GM12878 (cell line): Measurements from ENCODE around the gene SAMD4A. TPM values are rescaled to one million over a fixed set of nuclear protein-coding genes. Genes with fewer than 3 reads are reported as not detected.

ENCODE experiments used
- ATAC-seq: fragments of 200-7000 bp; cut with Tn5 transposase; 3 replicates; pipeline ENCODE4 v1.9.1; 2020; ENCODE audit warnings: mild to moderate bottlenecking, moderate library complexity
- BruUV-seq: library from RNA; stranded (reverse); fragments of 400-500 nt; replicated peaks from 2 replicates; lab custom pipeline; 2021; lab: Mats Ljungman, UMichigan
- CTCF ChIA-PET: fragments of 300-600 bp; sonication (Branson Sonifier 250); formaldehyde crosslinking; extraction: SDS; loops from one replicate; lab custom pipeline; 2021; ENCODE audit warnings: inconsistent platforms; lab: Yijun Ruan, JAX
- POLR2A ChIA-PET: fragments of 350-600 bp; formaldehyde crosslinking; extraction: SDS; loops from one replicate; lab custom pipeline; 2021; ENCODE audit warnings: inconsistent platforms; lab: Charles Lee
- RAD21 ChIA-PET: fragments of 300-600 bp; sonication (Branson Sonifier 250); formaldehyde crosslinking; loops from one replicate; lab custom pipeline; 2023; ENCODE audit warnings: antibody characterized with exemption; ENCODE audit not compliant: unreplicated experiment; lab: Charles Lee
- SMC1A ChIA-PET: fragments of 300-600 bp; sonication (Branson Sonifier 250); formaldehyde crosslinking; loops from one replicate; lab custom pipeline; 2023; ENCODE audit not compliant: unreplicated experiment, uncharacterized antibody; lab: Charles Lee
- DNase-seq: peaks from one replicate; pipeline ENCODE4 v3.0.0-alpha.2; 2011; ENCODE audit warnings: low read depth, low spot score
- FAIRE-seq: peaks from 3 replicates; lab custom pipeline; 2011; peaks lifted over from hg19 to GRCh38; lab: Jason Lieb, UNC
- H2AFZ ChIP-seq: 2 replicates; pipeline ENCODE4 v1.6.0; 2011; ENCODE audit warnings: low read depth, low read length, control low read depth; ENCODE audit not compliant: control insufficient read depth
- H3K27ac ChIP-seq: 2 replicates; pipeline ENCODE4 v1.5.1; 2011; ENCODE audit warnings: control low read depth; ENCODE audit not compliant: control insufficient read depth, insufficient read depth
- H3K27me3 ChIP-seq, 2 experiments: replicated peaks in 1 of 2; 2 replicates each; pipeline versions ENCODE4 v1.6.0 to v1.6.1; 2011; ENCODE audit warnings: low read length in 1 of 2; ENCODE audit not compliant: control insufficient read depth in 2 of 2, insufficient read depth in 2 of 2
- H3K36me3 ChIP-seq, 2 experiments: 2 replicates each; pipeline ENCODE4 v1.5.1; 2011; ENCODE audit warnings: low read length in 1 of 2; ENCODE audit not compliant: control insufficient read depth in 2 of 2, insufficient read depth in 2 of 2
- H3K4me1 ChIP-seq: 2 replicates; pipeline ENCODE4 v1.6.1; 2011; ENCODE audit warnings: mild to moderate bottlenecking, low read length, moderate library complexity, mixed read lengths; ENCODE audit not compliant: control insufficient read depth, insufficient read depth
- H3K4me2 ChIP-seq: 2 replicates; pipeline ENCODE4 v1.6.0; 2011; ENCODE audit warnings: control low read depth; ENCODE audit not compliant: control insufficient read depth, insufficient read depth
- H3K4me3 ChIP-seq: fragments of 200-600 bp; sonication (generic); 2 replicates; pipeline ENCODE4 v1.5.1; 2016
- H3K79me2 ChIP-seq: 2 replicates; pipeline ENCODE4 v1.6.0; 2011; ENCODE audit warnings: low read length; ENCODE audit not compliant: control insufficient read depth, insufficient read depth
- H3K9ac ChIP-seq: 2 replicates; pipeline ENCODE4 v1.8.0; 2011; ENCODE audit warnings: low read length, control low read depth, mixed read lengths; ENCODE audit not compliant: control insufficient read depth, insufficient read depth
- H3K9me3 ChIP-seq: replicated peaks from 3 replicates; pipeline ENCODE4 v1.5.1; 2011; ENCODE audit warnings: mild to moderate bottlenecking, low read length; ENCODE audit not compliant: control insufficient read depth, insufficient read depth
- H4K20me1 ChIP-seq: 2 replicates; pipeline ENCODE4 v1.6.0; 2011; ENCODE audit not compliant: control insufficient read depth, insufficient read depth
- ATF2 ChIP-seq: IDR thresholded peaks from 2 replicates; pipeline ENCODE4 v1.6.1; 2012; ENCODE audit warnings: low read length, inconsistent platforms
- BACH1 ChIP-seq: fragments of 450-650 bp; IDR thresholded peaks from 2 replicates; pipeline ENCODE4 v1.6.1; 2017; ENCODE audit warnings: mild to moderate bottlenecking, borderline replicate concordance
- CHD4 ChIP-seq: fragments of 200-600 bp; sonication (generic); IDR thresholded peaks from 2 replicates; pipeline ENCODE4 v1.6.1; 2016; ENCODE audit warnings: mild to moderate bottlenecking
- E2F4 ChIP-seq: IDR thresholded peaks from 2 replicates; pipeline ENCODE4 v1.6.1; 2012; ENCODE audit warnings: low read depth, low read length, improper control_type of control experiment
- EZH2 ChIP-seq: IDR thresholded peaks from 2 replicates; pipeline ENCODE4 v1.6.1; 2012; ENCODE audit warnings: low read depth, mild to moderate bottlenecking, control low read depth, inconsistent platforms, low read length, borderline replicate concordance; ENCODE audit not compliant: control insufficient read depth
- IRF5 ChIP-seq: fragments of 450-650 bp; IDR thresholded peaks from 2 replicates; pipeline ENCODE4 v1.6.1; 2017; ENCODE audit warnings: borderline replicate concordance
- JUNB ChIP-seq: IDR thresholded peaks from 2 replicates; pipeline ENCODE4 v1.6.1; 2016; ENCODE audit warnings: antibody characterized with exemption, mild to moderate bottlenecking
- NR2F1 ChIP-seq: fragments of 450-650 bp; conservative IDR thresholded peaks from 2 replicates; pipeline ENCODE4 v1.6.1; 2017; ENCODE audit warnings: mild to moderate bottlenecking
- PRDM15 ChIP-seq: fragments of 450-650 bp; formaldehyde crosslinking; IDR thresholded peaks from 2 replicates; pipeline ENCODE4 v1.4.0; 2020; ENCODE audit warnings: mild to moderate bottlenecking, moderate library complexity
- TAF1 ChIP-seq: IDR thresholded peaks from 2 replicates; pipeline ENCODE4 v1.6.1; 2011; ENCODE audit warnings: mild to moderate bottlenecking, low read depth, low read length, borderline replicate concordance
- TARDBP ChIP-seq: IDR thresholded peaks from 2 replicates; pipeline ENCODE4 v1.6.1; 2016; ENCODE audit warnings: borderline replicate concordance
- TCF3 ChIP-seq: IDR thresholded peaks from 2 replicates; pipeline ENCODE4 v1.6.1; 2012; ENCODE audit warnings: low read depth, mild to moderate bottlenecking, low read length, borderline replicate concordance; ENCODE audit not compliant: insufficient read depth
- YY1 ChIP-seq: IDR thresholded peaks from 2 replicates; pipeline ENCODE4 v1.6.1; 2011; ENCODE audit warnings: low read depth, mild to moderate bottlenecking, low read length
- ZNF217 ChIP-seq: fragments of 450-650 bp; IDR thresholded peaks from 2 replicates; pipeline ENCODE4 v1.6.1; 2017; ENCODE audit warnings: antibody characterized with exemption, mild to moderate bottlenecking
- ZZZ3 ChIP-seq: IDR thresholded peaks from 2 replicates; pipeline ENCODE4 v1.6.1; 2011; ENCODE audit warnings: low read depth; ENCODE audit not compliant: control insufficient read depth, insufficient read length
- WGBS: methylation state at CpG from one replicate; pipeline ENCODE4 v1.1.6; 2016; ENCODE audit warnings: low lambda C conversion rate; ENCODE audit not compliant: insufficient replicate concordance, insufficient coverage; ENCODE audit errors: missing lambda C conversion rate; 5-methylcytosine and 5-hydroxymethylcytosine counted together
- in situ Hi-C: fragments of 300-500 bp; cut with MboI; formaldehyde crosslinking; loops from 9 replicates; pipeline ENCODE4 v1.14.3; 2018; ENCODE audit warnings: mixed read lengths
- intact Hi-C: fragments of 100-400 bp; cut with micrococcal nuclease; formaldehyde crosslinking; loops from one replicate; pipeline ENCODE4 v1.14.2; 2022; ENCODE audit not compliant: unreplicated experiment
- polyA plus RNA-seq, 11 experiments: library from polyadenylated mRNA; depleted of rRNA in 4 of 11; unstranded in 6 of 11; stranded (reverse) in 5 of 11; fragments of >200 nt; fragmentation: Nextera tagmentation in 4 of 11; fragmentation: Illumina TruSeq in 1 of 11; extraction: Ambion mirVana in 4 of 11; extraction: Trizol in 1 of 11; gene quantifications; 1 replicate in 1 of 11; 2 replicates in 10 of 11; pipeline versions ENCODE4 v1.2.1 to v1.2.3, GENCODE V29; 2011 to 2016; ENCODE audit warnings: inconsistent platforms in 2 of 11, missing spikeins in 2 of 11, low read depth in 1 of 11
- total RNA-seq, 4 experiments: library from RNA; depleted of rRNA in 3 of 4; stranded (reverse); fragments of >200 nt in 3 of 4; fragmentation: Illumina TruSeq in 1 of 4; extraction: Trizol in 1 of 4; gene quantifications; 2 replicates each; pipeline versions ENCODE4 v1.2.1 to v1.2.3, GENCODE V29; 2013 to 2021

SAMD4A gene
- total and polyA plus RNA-seq, 10 of the 15 experiments (the other 5 are each of a cell fraction or from before 2014, with no cell fraction given): 0.05 to 0.56 (median 0.31) TPM

GRCh38 chr14:54703724-54704123 lies 136.8 kb downstream of the SAMD4A start (continued):
- no peak for TF ChIP-seq EZH2
- no peak for TF ChIP-seq JUNB
- TF ChIP-seq NR2F1: no peak
- TF ChIP-seq CHD4: no peak
- no peak for TF ChIP-seq ZZZ3

GRCh38 chr14:54704768-54705167 lies 137.8 kb downstream of the SAMD4A start:
- CTCF ChIA-PET: interaction anchor here (0.9 to 1.4 kb wide), 2 partner anchors 12 to 69 kb away, joined by 3 read pairs; no protein-coding TSS in a partner anchor
- Histone ChIP-seq H4K20me1 (no peaks in the 10 kb centered on the region), H3K9me3 (no peaks in the 10 kb centered on the region; the same call in 2 of the 3 replicates), H3K9ac (no peak overlapping the region), H3K4me2 (no peak overlapping the region), H3K36me3 (no peaks in the 10 kb centered on the region), H2AFZ (no peak overlapping the region), H3K4me3 (no peak overlapping the region), H3K27me3 (no peaks in the 10 kb centered on the region), H3K4me1 (peaks cover 10% of the 10 kb centered on the region), H3K79me2 (no peaks in the 10 kb centered on the region), H3K27ac (no peak overlapping the region)
- FAIRE-seq: no peak
- intact Hi-C loops: no loop called here
- in situ Hi-C loops: no loop called here
- POLR2A ChIA-PET: interaction anchor here (0.5 to 0.6 kb wide), 2 partner anchors 13 to 33 kb away, joined by 5 read pairs; no protein-coding TSS in a partner anchor
- no TSS peak for BruUV-seq
- ATAC-seq: no peak
- WGBS: 97% methylated on average over 2 of the region's 2 CpGs
- no peak for DNase-seq
- SMC1A ChIA-PET: interaction anchor here (1.5 kb wide), 1 partner anchor 71 kb away, joined by 3 read pairs; no protein-coding TSS in a partner anchor
- RAD21 ChIA-PET: interaction anchor here (0.6 kb wide), 1 partner anchor 22 kb away, joined by 3 read pairs; no protein-coding TSS in a partner anchor
- TF ChIP-seq ZNF217: no peak
- no peak for TF ChIP-seq TAF1
- no peak for TF ChIP-seq TARDBP
- TF ChIP-seq ATF2: no peak
- TF ChIP-seq NR2F1: no peak
- no peak for TF ChIP-seq BACH1
- TF ChIP-seq TCF3: no peak
- TF ChIP-seq PRDM15: no peak
- TF ChIP-seq YY1: no peak
- TF ChIP-seq IRF5: no peak
- no peak for TF ChIP-seq E2F4
- no peak for TF ChIP-seq EZH2
